T-cell (primary cell): ENCODE results near the gene MT2A. TPM values are rescaled to one million over a fixed set of nuclear protein-coding genes. Genes with fewer than 3 reads are reported as not detected.
"Not testable (repeated sequence)": the region's sequence is repeated elsewhere in the genome, so short reads cannot be mapped to it uniquely, and the experiment has no call there.

Experiments
- ATAC-seq, 4 experiments: fragments of 200-7000 bp in 3 of 4; fragments of 150-1000 bp in 1 of 4; cut with Tn5 transposase; replicated peaks in 1 of 4; 1 replicate in 3 of 4; 2 replicates in 1 of 4; pipeline ENCODE4 v1.10.0; 2021; ENCODE audit warnings: moderate library complexity in 3 of 4, mild to moderate bottlenecking in 2 of 4, moderate number of reproducible peaks in 1 of 4
- CTCF ChIA-PET, 2 donors: fragments of 300-600 bp; sonication (Branson Sonifier 250); formaldehyde crosslinking; loops; one replicate each; lab custom pipeline; 2022; ENCODE audit warnings: antibody characterized with exemption in 2 of 2; lab: Charles Lee
- POLR2A ChIA-PET, 2 donors: fragments of 300-600 bp; sonication (Branson Sonifier 250); formaldehyde crosslinking; loops; one replicate each; lab custom pipeline; 2022; ENCODE audit warnings: antibody characterized with exemption in 2 of 2; lab: Charles Lee
- DNase-seq, 35 experiments: peaks; one replicate each; pipeline versions ENCODE4 v3.0.0 to v3.0.0-alpha.2; 2013 to 2023
- H3K27ac ChIP-seq: one replicate; pipeline ENCODE4 v1.5.1; 2013; ENCODE audit warnings: low read length
- H3K27me3 ChIP-seq, 2 experiments: replicated peaks in 1 of 2; 1 replicate in 1 of 2; 2 replicates in 1 of 2; pipeline versions ENCODE4 v1.6.1 to v1.7.0; 2013; ENCODE audit warnings: low read length in 1 of 2, mixed read lengths in 1 of 2; ENCODE audit not compliant: control insufficient read depth in 2 of 2, insufficient read depth in 2 of 2; ENCODE audit errors: extremely low read depth in 1 of 2
- H3K36me3 ChIP-seq, 2 donors: 1 replicate in 1 of 2; 2 replicates in 1 of 2; pipeline versions ENCODE4 v1.6.1 to v1.7.0; 2013; ENCODE audit warnings: low read length in 1 of 2; ENCODE audit not compliant: control insufficient read depth in 2 of 2, insufficient read depth in 1 of 2; ENCODE audit errors: extremely low read depth in 1 of 2
- H3K4me1 ChIP-seq, 2 experiments: 1 replicate in 1 of 2; 2 replicates in 1 of 2; pipeline versions ENCODE4 v1.6.1 to v1.7.0; 2013; ENCODE audit warnings: low read length in 2 of 2, mixed read lengths in 1 of 2; ENCODE audit not compliant: insufficient read depth in 2 of 2, control insufficient read depth in 1 of 2; ENCODE audit errors: extremely low read depth in 1 of 2
- H3K4me3 ChIP-seq, 2 donors: 1 replicate in 1 of 2; 2 replicates in 1 of 2; pipeline versions ENCODE4 v1.5.1 to v1.7.0; 2013; ENCODE audit warnings: mild to moderate bottlenecking in 2 of 2, low read length in 1 of 2, moderate library complexity in 1 of 2; ENCODE audit not compliant: control insufficient read depth in 1 of 2; ENCODE audit errors: extremely low read depth in 1 of 2
- H3K9me3 ChIP-seq: 2 replicates; pipeline ENCODE4 v1.7.0; 2013
- H3K27ac Mint-ChIP-seq, 2 donors: one replicate each; pipeline ENCODE4 v1.8.0; 2020 to 2021; ENCODE audit warnings: mild to moderate bottlenecking in 2 of 2, mixed read lengths in 2 of 2
- H3K27me3 Mint-ChIP-seq, 2 donors: one replicate each; pipeline ENCODE4 v1.8.0; 2021 to 2022; ENCODE audit warnings: mixed read lengths in 2 of 2
- H3K36me3 Mint-ChIP-seq: one replicate; pipeline ENCODE4 v1.8.0; 2021; ENCODE audit warnings: mixed read lengths
- H3K4me1 Mint-ChIP-seq, 3 donors: one replicate each; pipeline ENCODE4 v1.8.0; 2020 to 2022; ENCODE audit warnings: mixed read lengths in 3 of 3, mild to moderate bottlenecking in 1 of 3
- H3K4me3 Mint-ChIP-seq, 3 donors: one replicate each; pipeline ENCODE4 v1.8.0; 2020 to 2022; ENCODE audit warnings: mild to moderate bottlenecking in 3 of 3, mixed read lengths in 3 of 3, moderate library complexity in 3 of 3
- H3K9me3 Mint-ChIP-seq, 3 donors: one replicate each; pipeline ENCODE4 v1.8.0; 2020 to 2022; ENCODE audit warnings: mixed read lengths in 3 of 3
- WGBS: methylation state at CpG from one replicate; pipeline ENCODE4 v1.1.5; 2013; ENCODE audit warnings: missing lambda C conversion rate; ENCODE audit not compliant: insufficient coverage; 5-methylcytosine and 5-hydroxymethylcytosine counted together
- total RNA-seq, 35 experiments: library from RNA in 6 of 35; stranded (reverse) in 6 of 35; fragments of 120-200 nt in 1 of 35; gene quantifications; one replicate each; pipeline versions ENCODE4 v1.2.1 to v1.2.4 and lab custom pipeline; 2013 to 2026

MT2A gene
- total RNA-seq, 5 donors from 2014 or later (not counting 1 experiment from before 2014, with no cell fraction given): 46.8 to 71.4 (median 57.1) TPM

DNA sequence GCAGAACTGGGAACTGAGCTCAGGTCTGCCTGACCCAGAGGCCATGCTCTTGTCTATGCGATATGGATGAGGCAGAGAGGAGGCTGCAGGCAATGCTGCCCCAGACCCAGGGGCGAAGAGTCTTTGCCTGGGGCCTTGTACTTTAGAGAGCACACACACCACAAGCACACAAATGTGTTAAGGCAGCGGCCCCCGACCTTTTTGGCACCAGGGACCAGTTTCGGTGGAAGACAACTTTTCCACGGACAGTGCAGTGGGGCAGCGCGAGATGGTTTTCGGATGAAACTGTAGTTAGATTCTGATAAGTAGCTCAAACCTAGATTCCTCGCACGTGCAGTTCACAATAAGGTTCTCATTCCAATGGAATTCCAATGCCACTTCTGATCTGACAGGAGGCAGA, 36.9 kb upstream of the MT2A start:
- Mint-ChIP-seq H3K4me1 (peaks cover 0 to 1% (median under 1%) of the 10 kb centered on the region in 3 donors), H3K36me3 (no peaks in the 10 kb centered on the region), H3K27ac (no peak overlapping the region), H3K27me3 (no peaks in the 10 kb centered on the region), H3K4me3 (no peak overlapping the region), H3K9me3 (peaks cover 0 to 4% (median 0%) of the 10 kb centered on the region in 3 donors)
- 89% methylated on average over 9 of the region's 11 CpGs for WGBS
- CTCF ChIA-PET: interaction anchor here (0.5 to 1.2 kb wide), 2 partner anchors 29 to 130 kb away, joined by 3 read pairs; no protein-coding TSS in a partner anchor
- Histone ChIP-seq H3K36me3 (no peaks in the 10 kb centered on the region), H3K9me3 (no peaks in the 10 kb centered on the region), H3K4me3 (no peak overlapping the region), H3K4me1 (no peaks in the 10 kb centered on the region), H3K27me3 (peaks cover 0 to 4% of the 10 kb centered on the region in 2 experiments), H3K27ac (no peak overlapping the region)
- POLR2A ChIA-PET: interaction anchor here in 1 of 2 donors (0.6 kb wide), 1 partner anchor 10 kb away, joined by 5 read pairs; no protein-coding TSS in a partner anchor
- DNase-seq (no peak), ATAC-seq (no peak)

GRCh38 chr16:56574625-56575024, 33.8 kb upstream of the MT2A start:
- ATAC-seq (no peak), DNase-seq (no peak)
- no peak overlapping the region for H3K4me3 Mint-ChIP-seq
- H3K36me3 Mint-ChIP-seq: no peaks in the 10 kb centered on the region
- H3K27ac ChIP-seq: no peak overlapping the region
- ChIA-PET POLR2A (no interaction called here), CTCF (no interaction called here)
- H3K27ac Mint-ChIP-seq: no peak overlapping the region
- H3K27me3 Mint-ChIP-seq: no peaks in the 10 kb centered on the region
- H3K4me1 ChIP-seq: peaks cover 0 to 8% of the 10 kb centered on the region in 2 experiments
- H3K27me3 ChIP-seq: no peaks in the 10 kb centered on the region
- peaks cover 0 to 4% (median 0%) of the 10 kb centered on the region in 3 donors for H3K9me3 Mint-ChIP-seq
- H3K9me3 ChIP-seq: no peaks in the 10 kb centered on the region
- H3K36me3 ChIP-seq: no peaks in the 10 kb centered on the region
- H3K4me3 ChIP-seq: no peak overlapping the region
- peaks cover 6 to 10% (median 8%) of the 10 kb centered on the region in 3 donors for H3K4me1 Mint-ChIP-seq
- no CpG with 5 or more reads among the region's 1 CpG for WGBS

GRCh38 chr16:56576585-56577299, 31.6 kb upstream of the MT2A start:
- Histone ChIP-seq H3K9me3 (no peaks in the 10 kb centered on the region), H3K27me3 (no peaks in the 10 kb centered on the region), H3K36me3 (no peaks in the 10 kb centered on the region), H3K27ac (no peak overlapping the region), H3K4me1 (peaks cover 0 to 8% of the 10 kb centered on the region in 2 experiments), H3K4me3 (no peak overlapping the region)
- Mint-ChIP-seq H3K27ac (peak overlapping the region in 1 of 2 donors; percentile 73), H3K4me3 (no peak overlapping the region), H3K9me3 (peaks cover 0 to 4% (median 0%) of the 10 kb centered on the region in 3 donors), H3K4me1 (peaks cover 6 to 10% (median 8%) of the 10 kb centered on the region in 3 donors), H3K36me3 (no peaks in the 10 kb centered on the region), H3K27me3 (no peaks in the 10 kb centered on the region)
- ChIA-PET POLR2A (interaction anchor here (0.6 to 0.7 kb wide), 4 partner anchors 16 to 360 kb away, joined by 3 to 8 read pairs (median 3); no protein-coding TSS in a partner anchor), CTCF (interaction anchor here (0.6 to 3.3 kb wide), 19 partner anchors 24 to 197 kb away, joined by 3 to 93 read pairs (median 4); partner anchors contain the start of genes MT1F (in 1 of the 2) and MT2A (in 1 of the 2))
- peak; percentile 65 to 92 (median 85) for DNase-seq
- ATAC-seq: peak; percentile 99 to 100 (median 100)
- WGBS: 14% methylated on average over 7 of the region's 8 CpGs

DNA sequence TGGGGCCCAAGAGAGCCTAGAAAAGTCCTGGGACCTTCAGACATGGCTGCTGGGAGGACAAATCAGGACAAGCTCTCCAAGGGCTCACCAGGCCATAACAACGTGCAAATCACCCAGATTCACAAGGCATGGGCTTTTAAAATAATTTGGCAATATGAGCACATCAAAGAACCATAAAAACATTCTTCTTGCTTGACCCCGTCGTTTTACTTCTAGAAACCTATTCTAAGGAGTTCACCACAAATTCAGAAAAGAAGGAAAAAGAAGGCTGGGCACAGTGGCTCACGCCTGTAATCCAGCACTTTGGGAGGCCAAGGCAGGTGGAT, 31.1 kb upstream of the MT2A start:
- Mint-ChIP-seq H3K27ac (peak overlapping the region in 1 of 2 donors; percentile 73), H3K27me3 (no peaks in the 10 kb centered on the region), H3K36me3 (no peaks in the 10 kb centered on the region), H3K4me1 (peaks cover 6 to 10% (median 8%) of the 10 kb centered on the region in 3 donors), H3K4me3 (no peak overlapping the region), H3K9me3 (peaks cover 0 to 4% (median 0%) of the 10 kb centered on the region in 3 donors)
- ATAC-seq: no peak
- peaks cover 0 to 8% of the 10 kb centered on the region in 2 experiments for H3K4me1 ChIP-seq
- H3K36me3 ChIP-seq: no peaks in the 10 kb centered on the region
- H3K27ac ChIP-seq: no peak overlapping the region
- no CpG with 5 or more reads among the region's 4 CpGs for WGBS
- POLR2A ChIA-PET: interaction anchor here in 1 of 2 donors (0.6 kb wide), 2 partner anchors 80 to 129 kb away, joined by 3 to 8 read pairs; no protein-coding TSS in a partner anchor
- H3K27me3 ChIP-seq: no peaks in the 10 kb centered on the region
- DNase-seq: no peak
- H3K9me3 ChIP-seq: no peaks in the 10 kb centered on the region
- no peak overlapping the region for H3K4me3 ChIP-seq
- CTCF ChIA-PET: interaction anchor here (0.6 to 3.3 kb wide), 14 partner anchors 15 to 197 kb away, joined by 3 to 93 read pairs (median 4); partner anchors contain the start of gene MT2A (in 1 of the 2)

DNA sequence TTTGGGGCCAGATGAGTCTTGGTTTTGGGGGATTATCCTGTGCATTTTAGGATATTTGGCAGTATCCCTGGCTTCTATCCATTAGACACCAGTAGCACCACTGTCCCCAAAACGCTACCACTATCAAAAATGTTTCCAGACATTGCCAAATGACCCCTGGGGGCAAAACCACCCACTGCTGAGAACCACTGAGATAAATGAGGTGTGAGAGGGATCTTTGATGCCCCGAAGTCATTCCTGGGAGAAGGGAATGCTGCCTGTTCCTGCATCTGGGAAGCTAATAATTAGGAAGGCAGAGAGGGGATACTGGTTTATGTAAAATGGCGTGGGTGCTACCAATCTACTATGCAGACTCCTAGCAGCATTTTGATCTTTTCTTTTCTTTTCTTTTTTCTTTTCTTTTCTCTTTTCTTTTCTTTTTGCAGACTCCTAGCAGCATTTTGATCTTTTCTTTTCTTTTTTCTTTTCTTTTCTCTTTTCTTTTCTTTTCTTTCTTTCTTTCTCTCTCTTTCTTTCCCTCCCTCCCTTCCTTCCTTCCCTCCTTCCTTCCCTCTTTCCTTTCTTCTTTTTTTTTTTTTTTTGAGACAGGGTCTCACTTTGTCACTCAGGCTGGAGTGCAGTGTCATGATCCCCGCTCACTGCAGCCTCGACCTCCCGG, 27.9 kb upstream of the MT2A start:
- Mint-ChIP-seq H3K27ac (no peak overlapping the region), H3K4me1 (peaks cover 6 to 10% (median 8%) of the 10 kb centered on the region in 3 donors), H3K27me3 (peaks cover 0 to 6% of the 10 kb centered on the region in 2 donors), H3K9me3 (no peaks in the 10 kb centered on the region), H3K4me3 (no peak overlapping the region), H3K36me3 (no peaks in the 10 kb centered on the region)
- no peak overlapping the region for H3K27ac ChIP-seq
- WGBS: 93% methylated on average over 3 of the region's 6 CpGs
- peaks cover 0 to 8% of the 10 kb centered on the region in 2 experiments for H3K4me1 ChIP-seq
- H3K4me3 ChIP-seq: no peak overlapping the region
- no peak for DNase-seq
- CTCF ChIA-PET: interaction anchor here (0.6 to 1.0 kb wide), 3 partner anchors 46 to 121 kb away, joined by 4 to 9 read pairs (median 4); no protein-coding TSS in a partner anchor
- no peaks in the 10 kb centered on the region for H3K36me3 ChIP-seq
- POLR2A ChIA-PET: no interaction called here
- H3K9me3 ChIP-seq: no peaks in the 10 kb centered on the region
- peaks cover 2% of the 10 kb centered on the region in 2 experiments for H3K27me3 ChIP-seq
- no peak for ATAC-seq

- H3K36me3 ChIP-seq, ATAC-seq, H3K4me1 Mint-ChIP-seq, POLR2A ChIA-PET, H3K4me1 ChIP-seq, H3K36me3 Mint-ChIP-seq, H3K4me3 Mint-ChIP-seq, H3K27ac ChIP-seq, H3K4me3 ChIP-seq, H3K27me3 Mint-ChIP-seq, H3K27me3 ChIP-seq, DNase-seq, H3K9me3 Mint-ChIP-seq, H3K27ac Mint-ChIP-seq, H3K9me3 ChIP-seq: not testable (repeated sequence)
- CTCF ChIA-PET: interaction anchor here in 1 of 2 donors (1.1 kb wide), 1 partner anchor 120 kb away, joined by 3 read pairs; no protein-coding TSS in a partner anchor
- WGBS: no CpG with 5 or more reads among the region's 2 CpGs
Observed at GRCh38 chr16:56582911-56583310, 25.5 kb upstream of the MT2A start.
